HepG2 (cell line): Measurements from ENCODE around the gene AMBRA1. TPM values are rescaled to one million over a fixed set of nuclear protein-coding genes. Genes with fewer than 3 reads are reported as not detected.
A peak's percentile ranks its signal among the peaks of the same experiment; 100 is the strongest.

Experiments
- ATAC-seq: fragments of 200-7000 bp; cut with Tn5 transposase; 3 replicates; pipeline ENCODE4 v1.9.1; 2020; ENCODE audit warnings: mild to moderate bottlenecking, moderate library complexity
- BruUV-seq: library from RNA; stranded (reverse); fragments of 400-500 nt; replicated peaks from 2 replicates; lab custom pipeline; 2021; lab: Mats Ljungman, UMichigan
- CTCF ChIA-PET: fragments of 300-600 bp; formaldehyde crosslinking; extraction: SDS; loops from one replicate; lab custom pipeline; 2021; ENCODE audit warnings: low total read pairs, inconsistent platforms, low intra/inter-chr PET ratio; lab: Yijun Ruan, JAX
- POLR2A ChIA-PET: fragments of 350-600 bp; sonication (Branson Sonifier 250); formaldehyde crosslinking; loops from one replicate; lab custom pipeline; 2020; ENCODE audit warnings: antibody characterized with exemption, inconsistent platforms; lab: Yijun Ruan, JAX
- DNase-seq: peaks from one replicate; pipeline ENCODE4 v3.0.0-alpha.2; 2015; ENCODE audit warnings: low spot score
- FAIRE-seq: peaks from 3 replicates; lab custom pipeline; 2011; peaks lifted over from hg19 to GRCh38; lab: Jason Lieb, UNC
- H2AFZ ChIP-seq: one replicate; pipeline ENCODE4 v1.6.1; 2011; ENCODE audit warnings: low read length, inconsistent platforms
- H3K27ac ChIP-seq: fragments of 300-600 bp; 3 replicates; pipeline ENCODE4 v1.8.0; 2011; ENCODE audit warnings: mixed run types, mild to moderate bottlenecking, mixed read lengths, low read length, inconsistent platforms; ENCODE audit not compliant: insufficient read depth; ENCODE audit errors: extremely low read length
- H3K27me3 ChIP-seq, 2 experiments: fragments of 200-600 bp in 1 of 2; 2 replicates in 1 of 2; 3 replicates in 1 of 2; pipeline versions ENCODE4 v1.6.0 to v1.8.0; 2011; ENCODE audit warnings: low read length in 2 of 2, mild to moderate bottlenecking in 2 of 2, moderate library complexity in 2 of 2, inconsistent platforms in 1 of 2; ENCODE audit not compliant: insufficient read depth in 2 of 2, control insufficient read depth in 1 of 2
- H3K36me3 ChIP-seq, 2 experiments: fragments of 200-600 bp in 1 of 2; replicated peaks in 1 of 2; 2 replicates in 1 of 2; 3 replicates in 1 of 2; pipeline versions ENCODE4 v1.5.1 to v1.8.0; 2011; ENCODE audit warnings: low read length in 2 of 2, inconsistent platforms in 1 of 2; ENCODE audit not compliant: insufficient read depth in 2 of 2, control insufficient read depth in 1 of 2
- H3K4me1 ChIP-seq: 2 replicates; pipeline ENCODE4 v1.5.1; 2012; ENCODE audit warnings: low read length, inconsistent platforms; ENCODE audit not compliant: insufficient read depth
- H3K4me2 ChIP-seq: 2 replicates; pipeline ENCODE4 v1.6.0; 2011; ENCODE audit warnings: low read depth, low read length, inconsistent platforms
- H3K4me3 ChIP-seq, 3 experiments: fragments of 200-600 bp in 1 of 3; sonication (generic), shearing (Covaris generic) in 1 of 3; replicated peaks in 1 of 3; 2 replicates each; pipeline ENCODE4 v1.5.1; 2011 to 2016; ENCODE audit warnings: low read length in 3 of 3, inconsistent platforms in 2 of 3, low read depth in 2 of 3, mild to moderate bottlenecking in 2 of 3, control low read depth in 1 of 3, mixed read lengths in 1 of 3; ENCODE audit not compliant: insufficient read depth in 1 of 3
- H3K79me2 ChIP-seq: one replicate; pipeline ENCODE4 v1.6.1; 2011; ENCODE audit warnings: low read length, inconsistent platforms; ENCODE audit not compliant: insufficient read depth
- H3K9ac ChIP-seq: 2 replicates; pipeline ENCODE4 v1.6.0; 2011; ENCODE audit warnings: mild to moderate bottlenecking, low read depth, low read length, inconsistent platforms; ENCODE audit not compliant: insufficient read depth
- H3K9me3 ChIP-seq: 2 replicates; pipeline ENCODE4 v1.5.1; 2012; ENCODE audit warnings: mild to moderate bottlenecking, low read length
- H4K20me1 ChIP-seq: 2 replicates; pipeline ENCODE4 v1.6.0; 2011; ENCODE audit warnings: inconsistent platforms, mild to moderate bottlenecking, low read length, moderate library complexity; ENCODE audit not compliant: insufficient read depth
- HNF4A ChIP-seq: sonication (generic); formaldehyde crosslinking; IDR thresholded peaks from 2 replicates; pipeline ENCODE4 v1.4.0; 2020; ENCODE audit warnings: missing genetic modification reagents
- REPIN1 ChIP-seq: sonication (generic); formaldehyde crosslinking; IDR thresholded peaks from 2 replicates; pipeline ENCODE4 v1.8.0; 2022; ENCODE audit warnings: missing genetic modification reagents, low read depth, mild to moderate bottlenecking, borderline replicate concordance
- SRF ChIP-seq: IDR thresholded peaks from 2 replicates; pipeline ENCODE4 v1.6.1; 2011; ENCODE audit warnings: mild to moderate bottlenecking, low read depth, low read length, moderate library complexity
- ZMYM4 ChIP-seq: sonication (generic); formaldehyde crosslinking; IDR thresholded peaks from 2 replicates; pipeline ENCODE4 v1.8.1; 2023; ENCODE audit warnings: mild to moderate bottlenecking, missing genetic modification reagents
- ZNF121 ChIP-seq: sonication (generic); formaldehyde crosslinking; IDR thresholded peaks from 2 replicates; pipeline ENCODE4 v1.5.0; 2020; ENCODE audit warnings: mild to moderate bottlenecking, missing genetic modification reagents
- ZNF589 ChIP-seq: sonication (generic); formaldehyde crosslinking; conservative IDR thresholded peaks from 2 replicates; pipeline ENCODE4 v1.8.0; 2022; ENCODE audit warnings: mild to moderate bottlenecking, moderate library complexity, missing genetic modification reagents
- ZNF782 ChIP-seq: sonication (generic); formaldehyde crosslinking; IDR thresholded peaks from 2 replicates; pipeline ENCODE4 v1.4.0; 2020; ENCODE audit warnings: missing genetic modification reagents, mild to moderate bottlenecking, borderline replicate concordance
- WGBS: methylation state at CpG from one replicate; pipeline ENCODE4 v1.1.6; 2017; ENCODE audit warnings: low lambda C conversion rate; 5-methylcytosine and 5-hydroxymethylcytosine counted together
- in situ Hi-C: cut with HindIII; loops from 2 replicates; pipeline ENCODE4 v1.10.0; 2017; ENCODE audit warnings: low pct_unique_long_range_greater_than_20kb; ENCODE audit not compliant: extremely low pct_ligation_motif_present
- intact Hi-C: fragments of 100-400 bp; cut with micrococcal nuclease; formaldehyde crosslinking; loops from one replicate; pipeline ENCODE4 v1.10.0; 2022; ENCODE audit not compliant: unreplicated experiment
- polyA plus RNA-seq, 8 experiments: library from polyadenylated mRNA; depleted of rRNA in 3 of 8; stranded (reverse) in 7 of 8; unstranded in 1 of 8; fragments of >200 nt; fragmentation: Illumina TruSeq in 4 of 8; extraction: Trizol in 4 of 8; gene quantifications; 2 replicates each; pipeline versions ENCODE4 v1.2.1 to v1.2.3, GENCODE V29; 2011 to 2016; ENCODE audit warnings: low read depth in 4 of 8, missing spikeins in 1 of 8, mixed read lengths in 1 of 8; ENCODE audit not compliant: insufficient read depth in 1 of 8
- total RNA-seq, 5 experiments: library from RNA; depleted of rRNA; stranded (reverse); fragments of >200 nt; fragmentation: Illumina TruSeq; extraction: Trizol; gene quantifications; 2 replicates each; pipeline ENCODE4 v1.2.3, GENCODE V29; 2016; ENCODE audit warnings: low read depth in 1 of 5
- TF ChIP-seq, protein P1 (sequence below): sonication (generic); formaldehyde crosslinking; conservative IDR thresholded peaks from 2 replicates; pipeline ENCODE4 v1.4.0; 2020; ENCODE audit warnings: mild to moderate bottlenecking, missing genetic modification reagents, moderate library complexity

Gene AMBRA1
- total and polyA plus RNA-seq, 2 of the 13 experiments (the other 11 are each of a cell fraction or from before 2014, with no cell fraction given) = 15.7 to 26.0 TPM

DNA sequence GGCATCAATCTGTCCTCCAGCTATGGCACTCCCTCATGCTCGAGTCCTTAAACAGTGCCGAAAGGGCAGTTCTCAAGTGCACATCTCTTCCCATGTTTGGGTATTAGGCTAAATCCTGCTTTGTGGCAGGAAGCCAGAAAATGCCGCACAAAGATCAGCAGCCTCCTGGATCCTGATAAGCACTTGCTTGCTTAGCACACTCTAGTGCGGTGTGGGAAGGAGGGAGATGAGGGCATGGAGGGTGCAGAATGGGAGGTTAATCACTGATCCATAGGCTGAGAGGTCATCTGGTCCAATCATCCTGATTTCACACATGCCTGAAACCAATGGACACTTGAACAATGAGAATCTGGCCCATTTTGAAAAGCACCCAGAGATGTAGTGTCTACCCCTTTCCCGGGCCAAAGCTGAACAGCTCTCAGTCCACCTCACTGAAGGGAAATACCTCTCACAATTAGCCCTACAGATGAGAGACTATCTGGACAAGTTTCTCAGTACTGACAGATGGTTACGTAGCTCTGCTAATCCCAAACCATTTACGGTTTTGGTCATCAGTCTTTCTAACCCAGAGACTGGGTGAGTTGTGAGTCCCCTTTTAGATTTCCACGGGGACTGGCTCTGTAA is 172.5 kb downstream of the AMBRA1 start:
- TF ChIP-seq ZNF121 = no peak
- TF ChIP-seq ZNF782 = 0 out of 2 replicates have a peak, but pooled peaks have one; percentile 38
- 0 out of 2 replicates have a peak, but pooled peaks have one; percentile 37 for TF ChIP-seq SRF
- TF ChIP-seq ZMYM4 (CRISPR knock-in tag) = 0 out of 2 replicates have a peak, but pooled peaks have one; percentile 31
- peak; percentile 36; the same call in 1 of the 2 replicates for TF ChIP-seq REPIN1 (CRISPR knock-in tag)
- TF ChIP-seq HNF4A = peak; percentile 59
- TF ChIP-seq, protein P1, sequence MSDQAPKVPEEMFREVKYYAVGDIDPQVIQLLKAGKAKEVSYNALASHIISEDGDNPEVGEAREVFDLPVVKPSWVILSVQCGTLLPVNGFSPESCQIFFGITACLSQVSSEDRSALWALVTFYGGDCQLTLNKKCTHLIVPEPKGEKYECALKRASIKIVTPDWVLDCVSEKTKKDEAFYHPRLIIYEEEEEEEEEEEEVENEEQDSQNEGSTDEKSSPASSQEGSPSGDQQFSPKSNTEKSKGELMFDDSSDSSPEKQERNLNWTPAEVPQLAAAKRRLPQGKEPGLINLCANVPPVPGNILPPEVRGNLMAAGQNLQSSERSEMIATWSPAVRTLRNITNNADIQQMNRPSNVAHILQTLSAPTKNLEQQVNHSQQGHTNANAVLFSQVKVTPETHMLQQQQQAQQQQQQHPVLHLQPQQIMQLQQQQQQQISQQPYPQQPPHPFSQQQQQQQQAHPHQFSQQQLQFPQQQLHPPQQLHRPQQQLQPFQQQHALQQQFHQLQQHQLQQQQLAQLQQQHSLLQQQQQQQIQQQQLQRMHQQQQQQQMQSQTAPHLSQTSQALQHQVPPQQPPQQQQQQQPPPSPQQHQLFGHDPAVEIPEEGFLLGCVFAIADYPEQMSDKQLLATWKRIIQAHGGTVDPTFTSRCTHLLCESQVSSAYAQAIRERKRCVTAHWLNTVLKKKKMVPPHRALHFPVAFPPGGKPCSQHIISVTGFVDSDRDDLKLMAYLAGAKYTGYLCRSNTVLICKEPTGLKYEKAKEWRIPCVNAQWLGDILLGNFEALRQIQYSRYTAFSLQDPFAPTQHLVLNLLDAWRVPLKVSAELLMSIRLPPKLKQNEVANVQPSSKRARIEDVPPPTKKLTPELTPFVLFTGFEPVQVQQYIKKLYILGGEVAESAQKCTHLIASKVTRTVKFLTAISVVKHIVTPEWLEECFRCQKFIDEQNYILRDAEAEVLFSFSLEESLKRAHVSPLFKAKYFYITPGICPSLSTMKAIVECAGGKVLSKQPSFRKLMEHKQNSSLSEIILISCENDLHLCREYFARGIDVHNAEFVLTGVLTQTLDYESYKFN (CRISPR knock-in tag) = peak; percentile 37; the same call in 1 of the 2 replicates
- TF ChIP-seq ZNF589 (CRISPR knock-in tag) = no peak
- no peak overlapping the region for H3K27ac ChIP-seq
- no peaks in the 10 kb centered on the region for H3K79me2 ChIP-seq
- DNase-seq (peak; percentile 25), ATAC-seq (peak; percentile 81), FAIRE-seq (peak; percentile 8)
- H3K27me3 ChIP-seq = no peaks in the 10 kb centered on the region
- 87% methylated on average over 7 of the region's 8 CpGs for WGBS
- peaks cover 34 to 54% of the 10 kb centered on the region in 2 experiments; a peak in 4 of 5 replicates for H3K36me3 ChIP-seq
- BruUV-seq = no TSS peak
- 0 out of 2 replicates have a peak, but pooled peaks cover 2% of the 10 kb centered on the region for H4K20me1 ChIP-seq
- intact Hi-C loops (no loop called here), in situ Hi-C loops (no loop called here)
- no peak overlapping the region for H3K4me3 ChIP-seq
- no peak overlapping the region for H3K4me2 ChIP-seq
- ChIA-PET POLR2A (no interaction called here), CTCF (no interaction called here)
- no peak overlapping the region for H2AFZ ChIP-seq
- H3K4me1 ChIP-seq = peaks cover 13% of the 10 kb centered on the region; the same call in 1 of the 2 replicates
- no peaks in the 10 kb centered on the region for H3K9me3 ChIP-seq
- H3K9ac ChIP-seq = no peak overlapping the region
